GM18867 (cell line): ENCODE measurements around the gene TBC1D17.

Experiments
- ATAC-seq: cut with Tn5 transposase; IDR thresholded peaks from one replicate; pipeline ENCODE4 v1.9.1; 2021; ENCODE audit warnings: mild to moderate bottlenecking, moderate library complexity; ENCODE audit not compliant: unreplicated experiment

TBC1D17 gene

DNA sequence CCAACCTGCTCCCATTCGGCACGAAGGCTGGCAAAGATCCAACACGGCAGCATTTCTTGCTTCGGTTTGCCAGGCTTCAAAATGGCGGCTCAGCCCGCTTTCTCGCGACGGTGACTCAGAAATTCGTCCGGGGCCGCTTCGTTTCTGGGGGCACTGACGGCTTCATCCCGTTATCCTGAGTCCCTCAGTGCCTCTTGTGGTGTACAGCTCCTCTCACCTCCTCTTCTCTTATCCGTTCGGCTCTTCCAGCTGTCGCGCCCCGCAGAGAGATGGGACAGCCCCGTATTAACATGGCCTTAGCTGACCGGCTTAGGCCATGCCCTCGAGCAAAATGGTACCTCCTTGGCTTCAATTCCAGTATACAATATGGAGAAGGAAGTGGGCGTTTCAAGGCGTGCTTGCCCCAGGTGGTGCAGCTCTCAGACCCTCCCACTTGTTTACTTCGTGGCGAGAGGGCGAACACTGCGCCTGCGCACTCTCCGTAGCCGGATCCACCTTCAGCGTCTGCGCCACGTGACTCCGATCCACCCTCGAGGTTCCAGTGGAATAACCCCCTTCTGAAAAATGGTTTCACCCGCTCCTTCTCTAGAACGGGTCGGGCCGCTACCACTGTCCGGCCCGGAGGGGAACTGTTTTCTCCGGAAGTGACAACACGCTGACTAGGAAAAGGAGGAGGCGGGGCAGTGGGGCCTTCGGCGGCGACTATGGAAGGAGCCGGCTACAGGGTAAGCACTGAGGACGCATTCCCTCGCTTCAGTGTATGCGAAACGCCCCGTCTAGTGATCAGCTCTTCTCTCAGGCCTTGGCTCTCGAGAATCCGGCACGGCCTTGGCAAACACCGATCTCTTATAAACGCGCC is at the start of gene TBC1D17, which contains the start of gene AKT1S1:
Gene TBC1D17, plus strand, starts transcription at position 683 of the 859 bp plus-strand sequence. Its CDS starts 22 bp downstream, at position 705.
Gene AKT1S1, minus strand, starts transcription at position 336 of the 859 bp plus-strand sequence. CDS start 4,060 bp downstream, outside the sequence.
- peak; percentile 58 for ATAC-seq

DNA sequence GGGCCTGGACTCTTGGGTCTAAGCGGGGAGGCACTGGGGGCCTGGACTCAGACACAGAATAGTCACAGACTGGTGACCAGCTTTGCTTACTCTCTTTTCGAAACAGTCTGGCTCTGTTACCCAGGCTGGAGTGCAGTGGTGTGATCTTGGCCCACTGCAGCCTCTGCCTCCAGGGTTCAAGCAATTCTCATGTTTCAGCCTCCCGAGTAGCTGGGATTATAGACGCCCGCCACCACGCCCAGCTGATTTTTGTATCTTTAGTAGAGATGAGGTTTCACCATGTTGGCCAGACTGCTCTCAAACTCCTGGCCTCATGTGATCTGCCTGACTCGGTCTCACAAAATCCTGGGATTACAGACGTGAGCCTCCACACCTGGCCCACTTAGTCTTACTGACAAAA is 48.3 kb upstream of the TBC1D17 start:
- no peak for ATAC-seq

- ATAC-seq: no peak
Measured at GRCh38 chr19:49829721-49830120, 47.8 kb upstream of the TBC1D17 start.

DNA sequence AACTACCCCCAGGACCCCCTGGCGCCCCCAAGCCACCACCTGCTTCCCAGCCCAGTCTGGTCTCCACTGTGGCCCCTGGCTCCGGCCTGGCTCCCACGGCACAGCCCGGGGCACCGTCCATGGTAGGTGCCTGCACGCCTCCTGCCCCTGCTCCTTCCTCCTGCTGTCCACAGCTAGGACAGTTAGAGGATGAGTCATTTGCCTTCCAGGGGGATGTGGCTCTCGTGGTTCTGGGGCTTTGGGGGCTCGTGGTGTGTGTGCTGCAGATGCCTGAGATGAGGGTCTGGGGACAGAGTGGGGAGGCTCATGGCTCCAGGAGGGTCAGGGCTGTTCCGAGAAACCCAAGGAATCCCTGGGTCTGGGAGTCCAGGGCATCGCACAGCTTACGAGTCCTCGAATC is 46.7 kb upstream of the TBC1D17 start:
- no peak for ATAC-seq

- ATAC-seq: no peak
Measured at GRCh38 chr19:49831592-49831991, 45.9 kb upstream of the TBC1D17 start.

DNA sequence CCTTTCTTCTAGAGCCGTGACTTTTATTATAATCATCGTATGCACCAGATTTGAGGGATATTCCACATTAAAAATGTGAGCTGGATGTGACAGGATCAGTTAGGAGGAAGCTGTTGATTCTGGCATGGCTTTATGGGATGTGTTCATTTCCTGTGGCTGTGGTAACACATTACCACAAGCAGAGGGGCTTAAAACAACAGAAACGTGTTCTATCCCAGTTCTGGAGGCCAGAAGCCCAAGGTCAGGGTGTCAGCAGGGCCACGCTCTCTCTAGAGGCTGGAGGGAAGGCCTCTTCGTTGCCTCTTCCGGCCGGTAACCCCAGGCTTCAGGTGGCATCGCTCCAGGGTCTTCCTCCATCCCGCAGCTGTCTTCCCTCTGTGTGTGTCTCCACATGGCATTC is 44.9 kb upstream of the TBC1D17 start:
- no peak for ATAC-seq

DNA sequence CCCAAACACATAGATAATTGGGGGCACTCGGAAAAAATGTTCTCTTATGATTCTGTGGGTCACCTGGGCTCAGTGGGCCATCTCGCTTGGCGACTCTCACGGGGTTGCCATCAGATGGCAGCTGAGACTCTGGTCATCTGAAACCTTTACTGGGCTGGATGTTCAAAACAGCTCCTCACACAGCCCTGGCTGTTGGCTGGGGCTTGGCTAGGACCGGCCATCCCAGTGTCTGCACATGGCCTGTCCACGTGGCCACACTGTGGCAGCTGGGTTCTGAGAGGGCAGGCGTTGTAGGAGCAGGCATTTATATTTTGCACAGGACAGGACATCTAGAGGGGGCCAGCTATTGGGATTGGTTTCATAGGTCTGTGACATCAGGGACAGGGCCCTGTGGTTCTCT is 43.9 kb upstream of the TBC1D17 start:
- no peak for ATAC-seq

- no peak for ATAC-seq
Measured at GRCh38 chr19:49835562-49835961, 41.9 kb upstream of the TBC1D17 start.

GRCh38 chr19:49836176-49837008 is 41.1 kb upstream of the TBC1D17 start:
- ATAC-seq: no peak

DNA sequence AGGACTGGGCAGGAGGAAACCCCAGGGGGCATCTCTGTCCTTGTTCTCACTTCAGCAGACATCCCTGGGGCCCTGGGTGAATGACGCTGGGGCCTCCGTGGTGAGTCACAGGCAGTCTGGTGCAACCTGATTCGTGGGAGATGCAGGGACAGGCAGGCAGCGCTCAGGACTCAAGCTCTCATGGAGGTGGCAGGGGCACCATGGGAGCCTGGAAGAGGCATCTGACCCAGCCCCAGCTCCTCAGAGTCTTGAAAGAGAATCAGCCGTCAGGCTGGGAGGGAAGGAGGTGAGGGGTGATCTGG is 40.5 kb upstream of the TBC1D17 start:
- no peak for ATAC-seq

GRCh38 chr19:49837425-49837824 is 40.1 kb upstream of the TBC1D17 start:
- no peak for ATAC-seq

DNA sequence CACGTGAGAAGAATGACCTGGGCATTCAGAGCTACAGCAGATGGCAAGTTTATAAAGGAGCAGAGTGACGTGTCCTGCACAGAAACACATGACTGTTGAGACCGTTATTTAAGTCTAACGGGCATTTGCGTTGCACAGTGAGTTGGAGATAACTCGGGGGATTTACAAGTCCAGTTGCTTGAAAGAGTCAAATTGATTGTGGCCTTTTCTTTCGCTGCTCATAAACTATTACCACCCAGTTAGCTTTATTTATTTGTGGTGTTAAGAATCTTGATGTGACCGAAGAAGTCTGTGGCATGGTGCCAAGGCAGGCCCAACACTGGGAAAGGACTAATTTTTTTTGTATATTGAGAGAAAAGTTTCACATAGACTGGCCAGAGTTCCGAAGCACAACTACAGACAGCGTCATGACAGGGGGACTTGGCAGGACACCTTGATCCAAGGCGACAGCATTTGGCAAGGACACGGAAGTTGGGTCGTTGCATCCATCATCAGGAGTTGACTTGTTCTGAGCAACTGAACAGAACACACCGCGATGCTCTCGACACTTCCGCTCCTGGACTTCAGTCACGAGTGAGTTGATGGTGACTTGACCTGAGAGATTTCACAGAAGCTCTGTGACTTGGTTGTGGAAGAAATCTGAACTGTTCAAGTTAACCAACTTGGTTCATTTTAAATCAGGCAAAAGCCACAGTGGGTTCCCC is 38.5 kb upstream of the TBC1D17 start:
- no peak for ATAC-seq

GRCh38 chr19:49839713-49840112 is 37.8 kb upstream of the TBC1D17 start:
- ATAC-seq: no peak

- ATAC-seq: no peak
Measured at GRCh38 chr19:49840321-49840720, 37.2 kb upstream of the TBC1D17 start.

DNA sequence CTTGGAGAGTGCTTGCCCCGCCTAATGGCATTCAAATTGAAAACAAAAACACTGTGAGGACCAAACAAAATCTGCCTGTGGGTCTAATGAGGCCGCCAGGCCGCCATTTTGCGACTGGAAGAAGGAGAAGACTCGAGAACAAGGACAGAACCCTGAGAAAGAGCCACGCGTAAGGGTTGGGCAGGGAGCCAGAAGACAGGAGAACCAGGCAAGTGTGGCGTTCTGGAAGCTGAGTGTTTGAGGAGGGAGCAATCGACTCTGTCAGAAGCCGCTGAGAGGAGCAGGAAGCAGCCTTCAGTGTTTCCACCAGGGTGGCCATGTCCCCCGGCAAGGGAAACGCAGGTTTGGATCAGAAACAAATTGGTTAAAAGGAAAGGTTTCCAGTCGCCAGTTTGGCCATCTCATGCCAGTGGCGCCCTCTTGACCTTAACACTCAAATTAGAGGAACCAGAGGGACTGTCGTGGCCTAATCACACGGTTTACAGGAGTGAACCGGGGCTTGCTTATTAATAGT is 36.7 kb upstream of the TBC1D17 start:
- no peak for ATAC-seq

GRCh38 chr19:49843265-49843664 is 34.2 kb upstream of the TBC1D17 start:
- no peak for ATAC-seq

- no peak for ATAC-seq
Measured at GRCh38 chr19:49844138-49845095, 33.1 kb upstream of the TBC1D17 start.

GRCh38 chr19:49845414-49845813 is 32.1 kb upstream of the TBC1D17 start:
- no peak for ATAC-seq

DNA sequence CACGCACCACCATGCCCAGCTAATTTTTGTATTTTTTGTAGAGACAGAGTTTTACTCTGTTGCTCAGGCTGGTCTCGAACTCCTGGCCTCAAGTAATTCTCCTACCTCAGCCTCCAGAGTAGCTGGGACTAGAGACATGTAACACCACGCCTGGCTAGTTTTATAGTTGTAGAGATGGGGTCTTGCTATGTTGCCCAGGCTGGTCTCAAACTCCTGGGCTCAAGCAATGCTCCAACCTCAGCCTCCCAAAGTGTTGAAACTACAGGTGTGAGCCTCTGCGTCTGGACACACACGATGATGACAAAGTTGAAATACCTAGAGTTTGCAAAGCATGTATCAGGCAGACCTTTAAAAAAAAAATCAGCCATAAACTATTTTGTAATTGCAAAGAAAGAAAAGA is 31.1 kb upstream of the TBC1D17 start:
- no peak for ATAC-seq
